HG02571 (cell line): ENCODE measurements around the gene POLR2C.
A peak's percentile ranks its signal among the peaks of the same experiment; 100 is the strongest.
"Not testable (repeated sequence)": the region's sequence is repeated elsewhere in the genome, so short reads cannot be mapped to it uniquely, and the experiment has no call there.

Experiments used
- ATAC-seq: cut with Tn5 transposase; IDR thresholded peaks from one replicate; pipeline ENCODE4 v1.9.1; 2021; ENCODE audit warnings: mild to moderate bottlenecking, moderate library complexity; ENCODE audit not compliant: unreplicated experiment

Gene POLR2C

DNA sequence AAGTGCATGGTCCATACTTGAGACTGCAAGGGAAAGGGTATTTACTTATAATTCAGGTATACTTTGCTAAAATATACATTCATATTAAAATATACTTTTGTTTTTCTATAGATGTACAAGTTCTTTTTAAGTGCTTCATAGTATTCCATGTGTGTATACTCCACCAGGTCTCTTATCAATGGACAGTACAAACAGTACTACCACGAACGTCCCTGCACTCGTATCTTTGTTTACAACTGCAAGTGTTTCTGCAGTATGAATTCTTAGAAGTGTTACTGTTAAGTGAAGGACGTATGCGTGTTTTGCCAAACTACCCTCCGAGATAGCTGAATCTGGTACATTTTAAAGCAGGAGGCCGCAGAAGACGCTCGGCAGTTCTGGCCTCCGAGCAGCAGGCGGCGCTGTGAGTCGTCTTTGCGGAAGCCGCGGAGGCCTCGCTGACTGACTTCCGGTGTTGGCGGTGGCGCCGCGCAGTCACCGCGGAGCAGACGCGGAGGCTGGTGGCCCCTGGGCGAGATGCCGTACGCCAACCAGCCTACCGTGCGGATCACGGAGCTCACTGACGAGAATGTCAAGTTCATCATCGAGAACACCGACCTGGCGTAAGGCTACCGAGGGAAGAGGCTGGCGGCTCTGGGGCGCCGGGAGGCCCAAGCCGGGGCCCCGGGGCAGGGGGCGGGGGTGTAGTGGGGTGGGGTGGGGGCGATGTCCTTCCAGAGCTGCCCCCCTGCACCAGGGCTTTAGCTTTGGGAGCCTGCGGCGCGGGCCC, at the start of gene POLR2C:
Gene POLR2C (plus strand): TSS at position 471 of the 769 bp plus-strand sequence. CDS start 46 bp downstream, at position 517.
- ATAC-seq: peak; percentile 91

DNA sequence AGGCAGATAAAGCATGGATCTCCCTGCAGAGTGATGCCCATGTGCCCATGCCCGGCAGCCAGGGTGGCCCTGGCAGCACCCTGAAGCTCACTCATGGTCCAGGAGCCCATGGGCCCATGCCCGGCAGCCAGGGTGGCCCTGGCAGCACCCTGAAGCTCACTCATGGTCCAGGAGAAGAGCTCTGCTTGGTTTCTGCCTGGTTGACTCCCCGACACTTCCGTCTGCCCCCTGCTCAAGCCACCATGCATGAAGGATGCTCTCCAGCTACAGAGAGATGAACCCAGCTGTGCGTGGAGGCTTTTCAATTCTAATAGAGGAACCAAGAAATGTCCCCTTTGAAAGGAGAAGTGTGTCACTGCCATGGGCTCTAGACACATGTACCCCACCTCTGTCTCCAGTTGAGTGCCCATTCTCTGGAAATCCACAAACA, 49.2 kb upstream of the POLR2C start:
- ATAC-seq: peak; percentile 40

DNA sequence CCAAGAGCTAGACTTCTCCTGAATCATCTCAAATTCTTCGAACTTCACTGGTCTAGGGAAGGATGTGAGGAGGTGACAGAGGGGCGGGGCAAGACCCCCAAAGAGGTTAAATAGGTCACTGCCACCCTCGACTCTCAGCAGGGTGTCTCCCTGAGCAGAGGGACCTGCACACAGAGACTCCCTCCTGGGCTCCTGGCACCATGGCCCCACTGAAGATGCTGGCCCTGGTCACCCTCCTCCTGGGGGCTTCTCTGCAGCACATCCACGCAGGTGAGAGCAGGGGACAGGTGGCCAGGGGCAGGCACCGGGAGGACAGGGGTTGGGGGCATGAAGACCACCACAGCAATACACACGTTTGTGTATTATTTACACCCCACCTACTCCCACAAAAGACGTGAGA, 48.7 kb upstream of the POLR2C start:
- ATAC-seq: no peak

DNA sequence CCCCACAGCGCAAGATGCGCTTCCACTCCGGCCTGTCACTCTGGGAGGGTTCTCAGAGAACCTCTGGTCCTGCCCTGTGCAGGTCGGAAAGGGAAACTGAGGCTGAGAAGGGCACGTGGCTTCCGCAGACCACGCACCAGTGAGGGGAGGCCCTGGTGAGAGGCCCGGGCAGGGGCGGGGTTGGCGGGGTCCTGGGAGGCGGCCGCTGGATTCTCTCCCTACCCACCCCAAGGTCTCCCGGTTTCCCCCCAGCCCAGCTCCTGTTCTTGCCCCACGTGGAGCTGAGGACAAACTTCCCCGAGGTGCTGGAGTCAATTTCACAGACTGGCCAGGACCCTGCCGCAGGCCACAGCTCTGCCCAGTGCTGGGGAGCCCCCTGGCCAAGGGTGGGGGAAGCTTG, 46.4 kb upstream of the POLR2C start:
- ATAC-seq: no peak

DNA sequence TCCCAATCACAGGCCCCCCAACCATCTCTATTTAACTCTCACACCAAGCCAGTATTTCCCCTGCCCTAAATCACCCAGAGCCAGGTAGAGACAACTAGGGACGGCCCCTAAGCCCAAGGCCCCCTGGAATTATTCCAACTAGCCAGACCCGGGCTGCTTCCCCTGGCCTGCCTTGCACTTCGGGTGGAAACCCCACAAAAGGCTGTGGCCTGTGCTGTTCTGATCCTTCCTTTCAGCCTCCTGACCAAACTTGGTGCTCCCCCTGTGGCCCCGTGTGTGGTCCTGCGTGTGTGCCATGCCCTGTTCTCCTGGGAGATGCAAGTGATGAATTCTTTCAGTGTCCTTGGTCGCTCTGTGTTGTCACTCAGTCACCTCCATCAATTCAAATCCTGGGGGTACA, 43.0 kb upstream of the POLR2C start:
- ATAC-seq: no peak

DNA sequence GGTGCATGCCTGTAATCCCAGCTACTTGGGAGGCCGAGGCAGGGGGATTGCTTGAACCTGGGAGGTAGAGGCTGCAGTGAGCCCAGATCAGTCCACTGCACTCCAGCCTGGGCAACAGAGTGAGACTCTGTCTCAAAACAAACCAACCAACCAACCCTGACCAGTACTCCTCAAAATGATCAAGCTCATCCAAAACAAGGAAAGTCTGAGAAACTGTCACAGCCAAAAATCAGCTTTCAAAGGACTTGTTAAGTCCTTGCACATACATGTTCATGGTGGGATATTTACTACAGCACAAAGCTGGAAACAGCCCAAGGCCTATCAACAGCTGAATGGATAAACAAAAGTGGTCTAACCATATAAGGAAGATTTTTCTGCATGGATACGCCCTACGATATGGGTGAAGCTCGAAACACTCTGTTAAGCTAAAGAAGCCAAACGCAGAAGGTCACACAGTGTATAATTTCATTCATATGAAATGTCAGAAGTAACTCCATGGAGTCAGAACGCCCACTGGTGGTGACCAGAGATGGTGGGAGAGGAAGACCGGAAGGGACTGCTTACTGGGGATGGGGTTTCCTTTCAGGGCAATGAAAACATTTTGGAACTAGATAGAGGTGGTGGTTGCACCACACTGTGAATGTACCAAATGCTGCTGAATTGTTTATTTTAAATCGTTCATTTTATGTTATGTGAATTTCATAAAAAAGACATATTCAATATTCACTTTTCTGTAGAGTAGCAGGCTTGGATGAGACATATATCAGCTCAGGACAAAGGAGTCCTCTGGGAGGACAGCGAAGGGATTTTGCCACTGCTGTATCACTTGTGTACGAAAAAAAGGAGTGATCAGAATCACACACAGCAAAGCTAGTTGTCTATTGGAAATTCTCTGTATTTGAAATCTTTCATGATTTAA, 40.2 kb upstream of the POLR2C start:
- ATAC-seq: no peak

DNA sequence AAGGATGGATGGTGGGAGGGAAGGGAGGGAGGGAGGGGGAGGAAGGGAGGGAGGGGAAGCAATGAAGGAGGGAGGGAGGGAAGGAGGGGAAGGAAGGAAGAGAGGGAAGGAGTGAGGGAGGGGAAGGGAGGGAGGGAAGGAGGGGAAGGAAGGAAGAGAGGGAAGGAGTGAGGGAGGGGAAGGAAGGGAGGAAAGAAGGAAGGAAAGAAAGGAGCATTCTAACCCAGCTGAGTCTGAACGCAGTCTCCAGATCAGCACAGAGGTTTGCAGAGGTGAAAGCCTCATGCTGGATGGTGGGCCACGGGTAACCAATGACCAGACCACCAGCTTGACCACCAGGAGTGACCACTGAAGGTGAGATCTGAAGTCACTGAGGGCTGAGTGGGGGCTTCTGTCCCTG, 39.3 kb upstream of the POLR2C start:
- no peak for ATAC-seq

DNA sequence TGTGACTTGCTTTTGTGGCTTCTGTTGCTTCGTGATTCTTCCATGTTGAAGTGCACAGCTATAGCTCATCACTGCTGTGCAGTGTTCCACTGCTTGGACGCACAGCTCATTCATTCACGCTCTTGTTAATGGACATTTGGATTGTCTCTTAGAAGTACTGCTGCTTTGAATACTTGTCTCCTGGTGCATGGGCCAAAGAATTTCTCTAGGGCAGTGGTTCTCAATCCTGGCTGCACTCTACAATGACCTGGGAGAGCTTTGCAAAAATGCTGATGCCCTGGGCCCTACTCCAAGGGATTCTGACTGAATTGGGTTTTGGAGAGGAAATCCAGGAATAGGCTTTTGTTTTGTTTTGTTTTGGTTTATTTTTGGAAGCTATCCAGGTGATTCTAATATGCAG, 37.9 kb upstream of the POLR2C start:
- no peak for ATAC-seq

DNA sequence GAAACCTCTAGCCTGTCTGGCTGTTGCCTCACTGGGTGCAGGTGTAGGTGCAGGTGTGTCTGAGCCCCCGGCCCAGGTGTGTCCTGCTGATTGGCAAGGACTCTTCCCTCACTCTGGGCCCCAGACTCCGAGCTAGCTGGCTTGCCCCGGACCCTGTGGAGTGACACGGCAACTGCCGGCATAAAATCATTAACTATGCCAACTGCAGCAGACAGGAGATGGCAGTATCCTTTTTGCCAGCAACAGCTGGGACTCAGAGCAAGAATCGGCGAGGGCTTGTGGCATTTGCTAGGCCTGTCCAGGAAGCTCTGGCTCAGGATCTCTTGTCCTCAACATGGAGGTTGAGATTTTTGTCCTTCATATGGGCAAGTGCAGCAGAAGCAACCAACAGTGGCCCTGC, 36.1 kb upstream of the POLR2C start:
- no peak for ATAC-seq

DNA sequence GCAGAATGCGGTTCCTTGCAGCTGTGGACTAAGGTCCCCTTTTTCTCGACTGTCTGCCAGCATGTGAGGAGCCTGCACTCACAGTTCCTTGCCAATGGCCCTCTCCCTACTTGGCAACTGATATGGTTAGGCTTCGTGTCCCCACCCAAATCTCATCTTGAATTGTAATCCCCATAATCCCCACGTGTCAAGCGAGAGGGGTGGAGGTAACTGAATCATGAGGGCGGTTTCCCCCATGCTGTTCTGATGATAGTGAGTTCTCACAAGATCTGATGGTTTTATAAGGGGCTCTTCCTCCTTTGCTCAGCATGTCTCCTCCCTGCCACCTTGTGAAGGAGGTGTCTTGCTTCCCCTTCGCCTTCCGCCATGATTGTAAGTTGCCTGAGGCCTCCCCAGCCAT, 35.2 kb upstream of the POLR2C start:
- no peak for ATAC-seq

DNA sequence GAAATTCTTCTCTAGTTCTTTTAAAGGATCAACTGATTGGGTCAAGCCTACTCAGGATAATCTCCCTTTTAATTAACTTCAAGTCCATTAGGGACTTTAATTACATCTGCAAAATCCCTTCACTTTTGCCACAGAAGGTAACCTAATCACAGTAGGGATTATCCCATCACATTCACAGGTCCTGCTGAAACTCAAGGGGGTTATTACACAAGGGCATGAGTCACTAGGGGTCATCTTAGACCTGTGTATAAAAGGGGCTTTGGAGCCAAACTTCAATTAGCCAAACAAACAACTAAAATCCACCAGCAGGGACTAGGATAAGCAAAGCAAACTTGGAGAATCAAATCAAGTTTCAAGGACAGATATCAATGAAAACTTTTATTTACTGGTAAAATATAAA, 34.7 kb upstream of the POLR2C start:
- no peak for ATAC-seq

DNA sequence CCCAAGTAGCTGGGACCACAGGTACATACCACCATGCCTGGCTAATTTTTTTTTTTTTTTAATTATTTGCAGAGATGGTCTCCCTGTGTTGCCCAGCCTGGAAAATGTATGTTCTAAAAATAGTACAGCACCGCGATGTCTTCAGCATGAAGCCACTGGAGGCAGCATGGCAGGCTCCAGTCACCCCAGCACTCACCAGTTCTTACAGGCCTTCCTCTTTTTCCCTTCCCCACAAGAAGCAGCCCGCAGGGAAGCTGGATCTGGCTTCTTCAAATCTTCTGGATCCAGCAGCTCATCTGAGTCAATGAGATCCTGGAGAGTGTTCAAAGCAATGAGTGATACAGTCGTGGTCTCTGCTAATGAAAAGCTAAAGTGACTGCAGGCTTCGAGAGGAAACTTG, 31.5 kb upstream of the POLR2C start:
- ATAC-seq: no peak

DNA sequence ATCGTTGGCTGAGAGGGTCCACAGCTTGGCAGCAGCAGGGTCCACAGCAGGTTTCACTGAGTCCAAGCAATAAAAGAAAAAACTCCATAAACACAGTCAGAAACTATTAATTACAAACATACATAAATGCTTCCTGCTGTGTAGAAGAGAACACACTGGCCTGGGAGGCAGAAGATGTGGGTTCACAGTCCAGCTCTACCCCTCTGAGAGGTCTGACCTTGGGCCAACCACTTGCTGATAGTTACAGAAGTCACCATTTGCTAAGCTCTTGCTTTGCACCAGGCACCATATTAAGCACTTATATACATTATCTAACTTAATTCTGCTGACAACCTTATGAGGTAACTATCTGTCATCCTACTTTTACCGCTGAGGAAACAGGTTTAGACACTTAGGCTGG, 30.0 kb upstream of the POLR2C start:
- ATAC-seq: no peak

DNA sequence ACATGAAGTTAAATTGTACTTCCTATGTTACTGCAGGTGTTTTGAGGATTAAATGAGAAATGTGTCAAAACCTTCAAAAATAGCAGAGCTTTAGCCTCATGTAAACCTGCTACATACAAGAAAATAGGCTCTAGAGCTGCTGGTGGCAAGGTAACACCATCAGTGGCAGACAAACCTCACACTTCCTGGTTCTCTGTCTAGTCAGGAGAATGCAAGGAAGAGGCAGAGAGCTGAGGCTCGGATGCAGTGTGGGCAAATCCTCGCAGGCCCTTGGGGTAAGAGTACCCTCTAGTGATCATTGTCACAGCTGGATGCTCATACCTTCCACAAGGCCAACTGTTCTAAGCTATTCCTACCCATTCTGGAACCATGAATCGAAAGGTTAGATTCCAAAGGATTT, 29.5 kb upstream of the POLR2C start:
- no peak for ATAC-seq

DNA sequence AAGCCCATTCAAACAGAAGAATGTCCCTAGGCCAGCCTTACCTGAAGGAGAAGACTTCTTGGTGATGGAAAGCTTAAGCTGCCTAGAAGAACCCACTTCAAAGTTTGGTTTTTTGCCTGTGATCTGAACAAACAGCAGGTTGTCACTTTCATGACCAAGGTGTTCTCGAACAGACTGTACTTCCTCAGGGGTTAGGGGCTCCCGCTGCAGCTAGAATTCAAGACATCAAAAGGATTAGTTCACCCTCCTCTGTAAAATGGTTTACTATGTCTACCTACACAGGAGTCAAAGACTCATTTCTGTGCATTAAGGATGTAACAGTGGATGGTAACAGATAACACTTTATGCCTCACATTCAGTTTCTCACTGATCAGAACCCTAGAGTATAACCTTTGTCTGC, 28.5 kb upstream of the POLR2C start:
- ATAC-seq: no peak

DNA sequence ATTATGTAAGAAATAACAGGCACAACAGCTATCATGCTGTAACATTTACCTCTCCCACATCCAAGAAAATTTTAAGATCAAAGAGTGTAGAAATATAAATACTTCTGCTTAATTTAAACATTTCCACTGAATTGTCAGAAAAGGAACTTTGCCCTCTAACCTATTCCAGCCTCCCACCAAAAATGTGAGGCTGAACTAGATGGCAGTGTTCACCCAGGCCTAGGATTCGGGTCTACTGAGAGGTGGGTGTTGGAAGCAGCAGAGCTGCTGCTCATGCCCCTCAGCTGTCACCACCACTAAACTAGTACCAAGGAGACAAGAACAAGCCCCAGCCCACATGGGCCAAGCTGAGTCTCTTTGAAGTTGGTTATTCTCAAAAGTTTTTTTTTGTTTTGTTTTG, 26.6 kb upstream of the POLR2C start:
- ATAC-seq: no peak

DNA sequence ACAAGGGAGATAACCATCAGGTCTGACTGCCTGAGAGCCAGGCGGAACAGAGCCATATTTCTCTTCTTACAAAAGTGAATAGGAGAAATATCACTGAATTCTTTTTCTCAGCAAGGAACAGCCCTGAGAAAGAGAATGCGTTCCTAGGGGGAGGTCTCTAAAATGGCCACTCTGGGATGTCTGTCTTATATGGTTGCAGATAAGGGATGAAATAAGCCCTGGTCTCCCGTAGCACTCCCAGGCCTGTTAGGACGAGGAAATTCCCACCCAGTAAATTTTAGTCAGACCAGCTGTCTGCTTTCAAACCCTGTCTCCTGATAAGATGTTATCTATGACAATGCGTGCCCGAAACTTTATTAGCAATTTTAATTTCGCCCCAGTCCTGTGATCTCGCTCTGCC, 22.5 kb upstream of the POLR2C start:
- not testable (repeated sequence) for ATAC-seq

DNA sequence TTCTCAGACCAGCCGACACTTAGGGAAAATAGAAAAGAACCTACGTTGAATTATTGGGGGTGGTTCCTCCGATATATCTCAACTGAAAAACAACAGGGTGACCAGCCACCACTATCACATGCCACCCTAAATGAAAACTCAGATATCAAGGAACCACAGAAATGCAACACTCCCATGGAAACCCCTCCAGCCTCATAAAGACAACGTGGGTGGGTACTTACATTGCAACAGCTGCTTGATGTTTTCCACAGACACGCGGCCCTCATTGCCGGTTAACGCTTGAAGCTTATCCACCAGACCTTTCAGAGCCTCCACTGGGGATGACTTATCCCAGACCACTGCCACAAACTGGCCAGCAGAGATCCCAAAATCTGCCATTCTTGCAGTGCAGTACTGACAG, 21.9 kb upstream of the POLR2C start:
- not testable (repeated sequence) for ATAC-seq

DNA sequence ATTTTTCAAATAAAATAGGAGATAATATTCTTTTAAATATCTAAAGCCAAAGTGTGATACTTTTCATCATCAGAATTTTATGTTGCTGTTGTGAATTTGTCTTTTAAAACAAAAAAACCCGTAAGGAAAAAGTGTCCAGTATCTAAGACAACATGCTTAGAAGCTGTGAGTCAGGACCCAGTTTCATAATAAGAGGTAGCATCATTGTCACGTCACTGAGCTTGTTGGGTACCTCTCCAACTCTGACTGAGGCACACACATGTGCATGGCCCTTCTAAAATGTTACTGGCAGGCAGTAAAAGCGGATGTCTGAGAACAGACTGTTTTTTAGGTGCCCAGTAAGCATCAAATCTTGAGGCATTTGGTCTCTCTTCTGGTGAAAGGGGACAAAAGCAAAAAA, 17.8 kb upstream of the POLR2C start:
- ATAC-seq: no peak

DNA sequence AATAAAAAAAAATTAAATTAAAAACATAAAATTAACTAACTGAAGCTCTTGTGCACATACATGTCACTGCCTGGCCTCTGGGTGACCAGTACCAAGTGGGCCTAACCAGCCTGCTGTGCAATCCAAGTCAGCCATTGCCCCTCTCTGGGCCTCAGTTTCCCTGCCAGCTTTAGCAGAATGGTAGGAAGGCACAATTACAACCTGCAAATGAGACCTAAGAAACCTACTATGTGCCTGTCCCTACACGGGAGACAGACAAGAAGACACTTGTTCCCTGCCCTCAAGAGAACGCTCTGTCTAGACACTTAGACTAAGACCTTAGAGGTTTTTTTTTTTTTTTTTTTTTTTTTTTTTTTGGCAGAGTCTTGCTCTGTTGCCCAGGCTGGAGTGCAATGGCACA, 17.0 kb upstream of the POLR2C start:
- no peak for ATAC-seq

DNA sequence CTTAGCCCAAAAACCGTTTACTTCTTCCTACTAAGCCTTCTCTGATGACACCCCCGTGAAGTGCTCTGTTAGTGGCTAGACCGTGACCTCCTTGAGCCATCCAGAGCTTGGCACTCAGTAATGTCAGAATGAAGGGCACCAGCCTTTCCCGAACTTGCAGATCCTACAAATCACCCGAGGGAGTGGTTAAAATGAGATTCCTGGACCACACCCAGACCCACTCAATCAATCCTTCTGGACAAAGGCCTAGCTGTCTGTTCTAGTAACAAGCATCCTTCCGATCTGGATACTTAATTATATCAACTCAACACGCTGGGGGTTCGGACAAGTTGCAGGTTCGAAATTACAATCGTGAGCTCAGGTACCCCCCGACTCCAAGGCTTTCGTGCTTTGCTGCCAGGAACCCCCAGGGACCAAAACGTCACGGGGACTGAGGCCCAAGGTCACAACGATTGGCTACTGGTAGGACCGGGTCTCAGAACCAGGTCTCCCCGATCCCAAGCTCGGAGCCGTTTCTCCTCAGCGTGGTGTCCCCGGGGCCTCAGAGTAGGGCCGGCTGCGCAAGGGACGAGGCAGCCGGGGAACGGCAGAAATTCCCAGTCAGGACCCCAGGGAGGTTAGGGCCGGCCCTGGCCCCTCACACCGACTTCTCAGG, 15.8 kb upstream of the POLR2C start:
- peak; percentile 32 for ATAC-seq
